ENCODE results near the gene TMEM213.

The TMEM213 gene

GRCh38 chr7:138835087-138835486, 37.3 kb downstream of the TMEM213 start:
- DNase-seq (ENCODE audit: insufficient read length, low spot score) (no peak), FAIRE-seq (no peak)

GRCh38 chr7:138837627-138838026, 39.8 kb downstream of the TMEM213 start:
- DNase-seq (ENCODE audit: insufficient read length, low spot score) (no peak), FAIRE-seq (no peak)

- no peak for DNase-seq (ENCODE audit: insufficient read length, low spot score)
- no peak for FAIRE-seq
Observed at GRCh38 chr7:138838166-138838565, 40.4 kb downstream of the TMEM213 start.

DNA sequence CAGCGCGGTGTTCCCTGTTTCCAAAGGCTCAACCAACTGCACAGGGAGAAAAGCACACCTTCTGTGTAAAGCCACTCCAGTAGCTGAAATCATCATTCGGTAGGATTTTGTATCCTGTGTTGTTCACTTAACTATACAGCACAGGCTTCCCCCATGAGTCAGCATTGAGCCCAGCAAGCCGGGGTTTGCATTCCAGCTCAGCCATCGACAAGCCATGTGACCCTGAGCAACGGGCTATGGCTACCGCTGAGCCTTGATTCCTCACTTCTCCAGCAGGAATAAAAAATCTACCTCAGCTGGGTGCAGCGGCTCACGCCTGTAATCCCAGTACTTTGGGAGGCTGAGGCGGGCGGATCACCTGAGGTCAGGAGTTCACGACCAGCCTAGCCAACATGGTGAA, 44.3 kb downstream of the TMEM213 start:
- DNase-seq (ENCODE audit: insufficient read length, low spot score) (peak; percentile 52), FAIRE-seq (peak; percentile 62)

DNA sequence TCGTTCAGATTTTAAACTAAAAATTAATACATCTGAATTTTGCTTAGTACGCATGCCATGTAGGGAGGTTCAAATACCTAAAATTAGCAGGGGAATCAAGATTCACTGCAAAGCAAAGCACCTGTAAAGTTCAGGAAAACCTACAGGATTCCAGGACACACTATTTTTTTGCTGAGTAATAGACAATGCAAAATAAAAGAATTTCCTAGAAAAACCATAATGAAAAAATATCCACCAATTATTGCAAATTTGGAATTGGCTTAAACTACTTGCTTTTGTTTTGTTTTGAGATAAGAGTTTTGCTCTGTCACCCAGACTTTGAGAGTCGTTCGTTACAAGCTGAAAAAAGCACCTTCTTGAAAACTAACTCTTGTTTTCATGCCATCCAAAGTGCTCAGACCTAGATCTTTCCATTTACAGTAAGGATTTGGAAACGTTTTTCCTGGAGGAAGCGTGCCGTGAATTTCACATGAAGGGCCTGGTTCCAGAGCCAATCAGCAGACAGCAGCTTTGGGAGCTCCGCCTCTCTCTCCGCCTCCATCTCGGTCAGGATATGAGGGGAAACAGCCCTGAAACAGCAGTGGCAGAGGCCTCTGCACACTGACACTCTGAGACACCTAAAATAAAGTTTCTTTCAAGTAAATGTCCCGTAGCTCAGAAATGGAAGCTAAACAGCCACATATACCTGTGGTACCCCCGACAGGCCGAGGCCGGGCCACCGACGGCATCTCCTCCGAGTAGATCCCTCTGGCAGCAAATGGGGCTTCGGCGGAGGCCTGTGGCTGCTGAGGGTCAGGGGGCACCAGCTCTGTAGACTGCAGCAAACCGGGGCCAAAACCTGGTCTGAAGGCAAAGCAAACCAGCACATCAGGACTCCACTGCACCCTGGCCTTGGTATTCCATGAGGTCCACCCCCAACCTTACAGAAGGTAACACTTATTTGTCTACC, 46.1 kb downstream of the TMEM213 start:
- DNase-seq (ENCODE audit: insufficient read length, low spot score): no peak
- no peak for FAIRE-seq

- FAIRE-seq: no peak
- DNase-seq (ENCODE audit: insufficient read length, low spot score): no peak
Observed at GRCh38 chr7:138845711-138846110, 47.9 kb downstream of the TMEM213 start.

DNA sequence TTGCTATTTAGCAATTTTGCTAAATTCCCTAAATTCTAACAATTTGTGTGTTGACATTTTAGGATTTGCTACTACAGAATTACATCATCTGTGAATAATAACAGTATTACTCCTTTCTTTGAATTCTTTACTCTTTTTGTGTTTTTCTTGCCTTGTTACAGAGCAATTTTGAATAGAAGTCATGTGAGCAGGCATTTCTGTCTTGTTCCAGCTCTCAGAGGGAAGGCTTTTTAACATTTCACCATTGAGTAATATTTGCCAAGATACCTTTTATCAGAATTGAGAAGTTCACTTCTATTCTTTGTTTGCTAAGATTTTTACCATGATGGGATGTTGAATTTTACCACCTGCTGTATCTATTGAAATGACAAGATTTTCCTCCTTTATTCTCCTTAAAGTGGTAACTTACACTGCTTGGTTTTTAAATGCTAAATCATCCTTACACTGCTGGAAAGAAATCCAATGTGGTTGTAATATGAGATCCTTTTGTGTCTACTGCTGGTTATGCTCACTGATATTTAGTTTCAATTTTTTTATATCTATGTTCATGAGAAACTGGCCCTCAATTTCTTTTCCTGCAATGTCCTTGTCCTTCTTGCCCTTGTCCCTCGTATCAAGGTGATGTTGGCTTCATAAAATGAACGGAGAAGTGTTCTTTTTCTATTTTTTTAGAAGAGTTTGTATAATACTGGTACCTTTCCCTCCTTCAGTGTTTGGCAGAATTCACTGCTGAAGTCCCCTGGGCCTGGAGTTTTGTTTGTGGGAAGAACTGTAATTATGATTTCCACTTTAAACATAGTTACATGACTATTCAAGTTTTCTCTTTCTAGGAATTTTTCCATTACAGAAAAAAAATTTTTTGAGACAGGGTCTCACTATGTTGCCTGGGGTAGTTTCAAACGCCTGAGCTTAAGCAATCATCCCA, 50.5 kb downstream of the TMEM213 start:
- no peak for DNase-seq (ENCODE audit: insufficient read length, low spot score)
- no peak for FAIRE-seq

GRCh38 chr7:138849701-138850100, 51.9 kb downstream of the TMEM213 start:
- DNase-seq (ENCODE audit: insufficient read length, low spot score) (no peak), FAIRE-seq (no peak)

- FAIRE-seq: no peak
- DNase-seq (ENCODE audit: insufficient read length, low spot score): no peak
Observed at GRCh38 chr7:138852469-138852868, 54.7 kb downstream of the TMEM213 start.

DNA sequence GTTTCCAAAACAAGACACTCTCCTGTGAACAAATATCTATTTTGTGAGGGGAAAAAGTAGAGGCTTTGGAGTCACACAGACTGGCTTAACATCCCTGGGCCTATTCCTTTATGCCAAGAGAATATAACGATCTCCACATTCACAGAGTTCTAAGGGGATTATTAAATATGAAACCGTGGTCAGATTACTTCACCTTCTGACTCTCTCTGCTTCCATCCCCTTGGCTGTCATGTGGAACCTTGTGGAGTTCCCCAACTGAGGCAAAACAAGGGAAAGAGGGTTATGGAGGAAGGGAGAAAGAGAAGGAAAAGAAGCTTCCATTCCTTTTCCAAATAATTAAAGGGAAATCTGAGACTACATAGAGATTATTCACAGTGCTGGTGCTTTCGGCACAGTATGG, 55.7 kb downstream of the TMEM213 start:
- DNase-seq (ENCODE audit: insufficient read length, low spot score): no peak
- FAIRE-seq: no peak

DNA sequence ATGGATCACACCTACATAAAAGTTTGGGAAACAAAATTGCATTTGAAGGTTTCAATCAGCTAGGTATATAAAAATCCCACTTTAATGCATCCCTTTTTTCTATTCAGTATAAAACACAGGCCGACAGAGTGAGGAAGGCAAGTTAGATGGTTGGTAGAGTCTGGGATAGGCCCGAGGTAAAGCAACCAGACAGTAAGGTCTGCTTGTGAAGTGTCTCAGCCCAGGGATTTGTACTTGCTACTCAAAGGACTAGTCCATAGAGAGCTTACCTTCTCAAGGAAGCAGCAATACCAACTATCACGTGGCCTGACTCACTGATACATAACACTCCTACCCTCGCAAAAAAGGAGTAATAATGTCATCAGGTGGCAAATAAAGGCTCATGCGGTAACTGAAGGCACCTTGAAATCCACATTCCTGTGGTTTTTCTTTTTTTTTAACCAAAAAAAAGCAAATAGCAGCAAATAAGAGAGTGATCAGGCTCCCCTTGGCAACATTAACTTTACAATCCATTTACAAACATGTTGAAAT, 56.4 kb downstream of the TMEM213 start:
- DNase-seq (ENCODE audit: insufficient read length, low spot score) (no peak), FAIRE-seq (no peak)

- no peak for FAIRE-seq
Observed at GRCh38 chr7:138857728-138858127, 59.9 kb downstream of the TMEM213 start.

GRCh38 chr7:138861051-138861450, 63.3 kb downstream of the TMEM213 start:
- FAIRE-seq: no peak
- DNase-seq (ENCODE audit: insufficient read length, low spot score): no peak

More at GRCh38 chr7:138857728-138858127, 59.9 kb downstream of the TMEM213 start:
- no peak for DNase-seq (ENCODE audit: insufficient read length, low spot score)

DNA sequence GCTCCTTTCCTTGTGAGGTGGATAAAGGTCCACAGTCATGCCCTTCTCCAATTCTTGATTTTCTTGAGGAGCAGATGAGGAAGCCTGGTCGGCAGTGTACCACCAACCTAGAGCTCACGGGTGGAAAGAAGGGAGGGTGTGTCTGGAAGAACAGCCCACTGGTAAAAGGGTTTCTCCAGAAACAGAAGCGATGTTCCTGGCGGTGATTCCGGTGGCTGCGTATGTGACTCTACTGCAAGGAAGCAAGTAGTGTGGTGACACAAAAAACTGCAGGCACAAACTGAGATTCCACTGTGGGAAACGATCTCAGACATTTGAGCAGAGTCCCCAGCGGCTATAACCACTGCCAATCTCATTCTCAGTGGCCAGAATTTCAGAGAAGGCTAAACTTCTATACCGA, 66.1 kb downstream of the TMEM213 start:
- DNase-seq (ENCODE audit: insufficient read length, low spot score) (no peak), FAIRE-seq (no peak)

GRCh38 chr7:138864667-138865066, 66.9 kb downstream of the TMEM213 start:
- FAIRE-seq (no peak), DNase-seq (ENCODE audit: insufficient read length, low spot score) (peak; percentile 34)

DNA sequence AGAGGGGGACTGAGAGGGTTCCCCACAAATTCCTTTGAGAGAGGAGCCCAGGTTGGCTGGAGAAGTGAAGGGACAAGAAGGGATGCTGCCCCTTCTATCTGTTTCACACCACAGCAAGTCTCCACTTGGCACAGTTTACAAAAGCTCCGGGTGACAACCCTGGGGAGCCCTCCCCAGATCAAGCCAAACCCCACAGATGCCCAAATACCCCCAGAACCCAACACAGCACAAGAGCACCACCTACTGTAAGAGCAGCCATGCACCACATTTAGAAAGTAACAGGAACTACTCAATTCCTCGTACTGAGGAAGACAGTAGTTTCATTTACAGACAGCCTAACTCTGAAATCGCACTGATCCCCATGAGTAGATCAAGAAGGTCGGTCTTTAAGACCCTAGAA, 68.0 kb downstream of the TMEM213 start:
- FAIRE-seq (no peak), DNase-seq (ENCODE audit: insufficient read length, low spot score) (no peak)

DNA sequence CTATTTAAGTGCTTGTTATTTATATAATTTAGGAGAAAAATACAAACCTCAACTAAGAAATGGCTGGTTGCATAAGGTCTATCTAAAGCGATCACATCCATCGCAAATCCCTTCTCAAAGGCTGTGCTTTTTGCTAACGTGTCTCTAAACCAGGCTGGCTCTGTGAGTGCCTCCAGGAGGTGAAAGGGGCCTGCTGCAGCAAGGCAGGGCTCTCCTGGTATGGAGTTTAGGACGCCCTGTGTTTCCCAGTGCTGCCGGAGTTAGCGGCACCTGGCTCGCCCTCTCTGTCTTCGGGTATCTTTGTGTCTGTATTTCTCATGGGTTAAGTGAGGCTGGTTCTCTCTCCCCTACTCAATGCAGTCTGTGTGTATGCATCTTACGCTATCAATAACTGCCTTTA, 68.6 kb downstream of the TMEM213 start:
- FAIRE-seq (no peak), DNase-seq (ENCODE audit: insufficient read length, low spot score) (no peak)

DNA sequence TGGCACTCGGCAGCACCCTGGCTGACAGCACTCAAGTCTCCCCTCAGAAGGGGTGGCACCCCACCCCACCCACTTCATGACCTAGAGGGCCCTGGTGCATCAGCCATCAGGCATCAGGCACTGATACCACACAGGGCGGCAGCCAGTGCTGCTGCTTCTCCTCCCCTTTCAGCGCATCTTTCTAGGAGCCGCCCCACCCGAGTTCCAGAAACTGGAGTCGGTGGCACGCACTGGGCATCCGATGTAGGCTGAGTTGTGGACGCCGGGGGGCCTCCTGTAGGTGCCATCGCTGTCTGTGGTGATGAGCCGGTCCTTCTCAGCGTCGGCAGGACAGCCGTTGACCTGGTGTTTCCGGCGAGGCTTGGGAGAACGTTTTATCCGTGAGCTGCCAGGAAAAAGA, 70.0 kb downstream of the TMEM213 start:
- DNase-seq (ENCODE audit: insufficient read length, low spot score): no peak
- no peak for FAIRE-seq

DNA sequence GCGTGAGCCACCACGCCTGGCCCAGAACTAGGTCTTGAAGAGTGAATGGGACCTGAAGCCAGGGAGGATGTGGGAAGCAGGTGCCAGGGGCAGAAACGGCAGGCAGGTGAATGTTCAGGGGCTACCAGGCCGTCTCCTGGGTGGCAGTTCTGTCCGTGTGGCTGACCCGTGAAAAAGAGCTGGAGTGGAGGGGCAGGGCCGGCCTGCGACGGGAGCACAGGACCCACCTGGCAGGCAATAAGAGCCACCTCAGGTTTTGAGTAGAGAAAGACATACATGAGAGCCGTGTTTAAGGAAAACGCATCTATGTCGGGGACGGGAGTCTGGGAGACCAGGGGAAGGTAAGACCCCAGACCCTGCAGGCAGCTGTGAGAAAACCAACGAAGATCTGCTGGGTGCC, 70.9 kb downstream of the TMEM213 start:
- FAIRE-seq: no peak

DNA sequence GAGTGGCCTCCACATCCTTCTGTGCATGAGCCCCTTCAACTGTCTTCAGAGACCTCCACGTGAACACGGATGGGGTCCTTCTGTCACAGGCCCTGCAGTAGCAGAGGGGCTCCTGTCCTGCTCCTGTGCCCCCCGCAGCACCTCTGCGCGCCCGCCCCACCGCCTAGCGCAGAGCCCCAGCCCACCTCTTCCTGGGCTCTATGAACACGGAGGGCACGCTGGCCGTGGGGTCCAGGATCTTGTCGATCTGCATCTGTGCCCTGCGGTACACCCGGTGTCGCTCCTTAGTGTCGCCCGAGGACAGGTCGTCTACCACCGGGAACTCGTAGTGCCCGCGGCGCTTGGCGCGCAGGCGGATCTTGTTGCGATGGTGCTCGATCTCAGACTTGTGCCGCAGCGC, 71.6 kb downstream of the TMEM213 start:
- no peak for DNase-seq (ENCODE audit: insufficient read length, low spot score)
- no peak for FAIRE-seq

More for the DNA sequence above, 70.9 kb downstream of the TMEM213 start:
- DNase-seq (ENCODE audit: insufficient read length, low spot score): no peak
